Measurements from ENCODE around the gene UPF2.
A peak's percentile ranks its signal among the peaks of the same experiment; 100 is the strongest.
"Not testable (repeated sequence)": the region's sequence is repeated elsewhere in the genome, so short reads cannot be mapped to it uniquely, and the experiment has no call there.

The UPF2 gene

GRCh38 chr10:12042797-12043651 lies at the start of gene UPF2:
Gene UPF2 (minus strand): TSS chr10:12042809. CDS start chr10:12035423, 7,386 bp downstream.
- peak; percentile 99 for DNase-seq

GRCh38 chr10:12091421-12091820 lies 48.8 kb upstream of the UPF2 start:
- DNase-seq, result no peak

DNA sequence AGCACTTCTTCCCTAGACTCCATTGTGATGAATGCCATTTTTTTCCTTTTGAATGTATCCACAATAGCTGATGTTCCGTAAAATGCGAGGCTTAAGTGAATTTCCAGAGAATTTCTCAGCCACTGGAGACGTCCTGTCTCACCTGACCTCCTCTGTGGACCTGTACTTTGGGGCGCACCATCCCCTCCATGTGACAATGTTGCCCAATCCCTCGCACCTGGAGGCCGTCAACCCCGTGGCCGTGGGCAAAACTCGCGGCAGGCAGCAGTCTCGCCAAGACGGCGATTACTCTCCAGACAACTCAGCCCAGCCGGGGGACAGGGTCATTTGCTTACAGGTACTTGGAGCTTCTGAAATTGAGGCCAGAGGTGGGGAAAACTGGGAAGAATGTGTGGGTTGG lies 46.3 kb upstream of the UPF2 start:
- no peak for DNase-seq

- peak; percentile 44 for DNase-seq
These were observed 39.4 kb upstream of the UPF2 start for GRCh38 chr10:12081879-12082557.

DNA sequence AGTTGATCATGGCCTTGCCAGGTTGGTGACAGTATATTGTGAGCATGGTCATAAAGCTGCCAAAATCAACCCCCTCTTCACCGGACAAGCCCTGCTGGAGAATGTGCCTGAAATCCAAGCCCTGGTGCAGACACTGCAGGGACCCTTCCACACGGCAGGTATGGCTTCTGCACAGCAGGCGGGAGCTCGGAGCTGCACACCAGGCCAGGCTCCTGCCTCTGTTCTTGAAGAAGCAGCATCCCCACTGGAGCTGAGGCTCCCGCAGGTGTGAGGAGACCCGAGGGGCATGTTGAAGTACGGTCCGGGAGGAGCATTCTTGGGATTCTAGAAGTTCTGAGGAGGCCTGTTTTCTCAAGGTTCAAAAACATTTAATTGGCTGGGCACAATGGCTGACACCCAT lies 38.9 kb upstream of the UPF2 start:
- DNase-seq, result no peak

DNA sequence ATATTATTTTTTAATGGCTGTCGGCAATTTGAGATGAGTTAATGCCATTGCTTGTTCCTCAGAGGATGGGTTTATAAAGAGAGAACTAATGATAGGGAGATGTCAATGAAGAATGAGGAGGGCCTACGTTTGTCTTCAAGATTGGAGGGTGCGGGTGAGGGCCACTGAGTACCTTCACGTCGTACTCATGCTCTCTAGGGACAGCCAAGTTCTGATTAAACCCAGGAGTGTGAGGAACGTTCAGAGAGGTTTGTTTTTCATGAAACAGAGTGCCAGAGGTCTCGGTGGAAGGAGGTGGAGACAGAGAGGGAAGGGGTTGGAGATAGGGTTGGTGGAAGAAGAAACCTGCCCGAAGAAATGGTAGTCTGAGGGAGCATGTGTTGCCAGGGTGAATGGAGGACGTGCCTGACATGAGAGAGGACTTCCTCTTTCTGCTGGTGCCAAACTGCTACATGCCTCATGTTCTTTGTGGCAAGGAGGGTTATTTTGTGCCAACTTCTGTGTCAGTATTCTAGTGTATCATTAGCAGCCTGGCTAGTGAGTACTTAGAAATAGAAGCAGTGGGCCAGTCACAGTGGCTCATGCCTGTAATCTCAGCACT lies 35.1 kb upstream of the UPF2 start:
- DNase-seq, result no peak

GRCh38 chr10:12073526-12073925 lies 30.9 kb upstream of the UPF2 start:
- no peak for DNase-seq

- not testable (repeated sequence) for DNase-seq
These were observed 28.8 kb upstream of the UPF2 start for GRCh38 chr10:12071441-12071840.

DNA sequence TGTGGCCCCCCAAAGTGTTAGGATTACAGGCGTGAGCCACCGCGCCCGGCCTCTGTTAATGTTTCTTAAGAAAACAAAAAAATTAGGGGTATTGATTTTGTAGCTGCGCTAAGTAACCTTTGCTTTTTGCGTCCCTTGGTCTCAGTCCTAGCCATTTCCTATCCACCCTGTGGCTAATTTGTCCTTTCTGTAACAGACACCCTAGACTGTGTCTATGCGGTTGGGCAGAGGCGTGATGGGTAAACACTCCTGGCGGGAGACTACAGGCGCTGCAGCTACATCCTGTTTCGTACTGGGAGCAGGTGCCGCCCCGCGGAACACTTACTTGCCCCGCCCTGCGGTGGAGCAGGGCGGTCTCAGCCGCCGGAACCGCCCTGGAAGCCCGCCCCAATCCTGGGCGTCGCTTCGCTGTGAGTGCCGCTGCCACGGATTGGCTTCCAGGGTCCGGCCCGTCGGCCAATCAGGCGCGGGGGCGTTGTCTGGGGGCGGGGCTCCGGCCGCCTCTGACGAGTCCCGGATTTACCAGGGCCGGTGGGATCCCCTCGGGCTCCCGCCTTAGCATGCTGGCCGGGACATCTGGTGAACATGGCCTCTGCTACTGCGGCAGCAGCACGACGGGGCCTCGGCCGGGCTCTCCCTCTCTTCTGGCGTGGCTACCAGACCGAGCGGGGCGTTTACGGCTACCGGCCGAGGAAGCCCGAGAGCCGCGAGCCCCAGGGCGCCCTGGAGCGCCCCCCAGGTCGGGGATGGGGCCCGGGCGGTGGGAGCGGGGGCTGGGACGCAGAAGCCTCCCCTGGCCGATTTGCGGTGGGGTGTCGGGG lies 26.1 kb upstream of the UPF2 start, which contains the start of gene DHTKD1:
Gene DHTKD1 (plus strand): TSS at position 506 of the 821 bp plus-strand sequence. CDS start 80 bp downstream, at position 586.
- DNase-seq, result peak; percentile 97

- peak; percentile 82 for DNase-seq
These were observed 24.7 kb upstream of the UPF2 start for GRCh38 chr10:12067336-12067735.

- DNase-seq, result no peak
These were observed 20.8 kb upstream of the UPF2 start for GRCh38 chr10:12063483-12063818.

DNA sequence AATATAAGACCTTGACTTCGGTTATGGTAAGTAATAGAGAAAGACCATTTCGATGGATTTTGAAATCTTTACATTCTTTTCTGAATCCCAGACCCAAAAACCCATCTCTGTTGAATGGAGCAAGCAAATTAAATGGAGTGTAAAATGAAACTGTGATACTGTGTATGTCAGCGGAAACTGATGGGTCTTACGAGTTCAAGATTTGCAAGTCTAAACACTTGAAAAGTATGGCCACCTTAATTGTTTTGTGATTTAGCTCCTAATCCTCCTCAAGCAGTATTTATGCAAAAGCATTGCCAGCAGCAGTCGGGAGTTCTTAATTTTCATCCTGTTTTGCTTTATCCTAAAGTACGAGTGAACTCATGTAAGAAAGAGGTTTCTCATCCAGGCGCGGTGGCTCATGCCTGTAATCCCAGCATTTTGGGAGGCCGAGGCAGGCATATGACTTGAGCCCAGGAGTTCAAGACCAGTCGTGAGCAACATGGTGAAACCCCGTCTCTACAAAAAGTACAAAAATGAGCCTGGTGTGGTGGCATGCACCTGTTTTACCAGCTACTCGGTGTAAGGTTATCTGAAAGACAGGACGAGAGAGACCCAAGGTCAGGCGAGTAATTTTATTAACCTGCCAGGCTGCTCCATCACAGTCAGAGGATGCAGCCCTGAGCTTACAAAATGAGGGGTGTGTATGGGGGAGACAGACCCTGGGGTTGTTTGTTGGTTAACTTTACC lies 20.3 kb upstream of the UPF2 start:
- DNase-seq, result no peak

DNA sequence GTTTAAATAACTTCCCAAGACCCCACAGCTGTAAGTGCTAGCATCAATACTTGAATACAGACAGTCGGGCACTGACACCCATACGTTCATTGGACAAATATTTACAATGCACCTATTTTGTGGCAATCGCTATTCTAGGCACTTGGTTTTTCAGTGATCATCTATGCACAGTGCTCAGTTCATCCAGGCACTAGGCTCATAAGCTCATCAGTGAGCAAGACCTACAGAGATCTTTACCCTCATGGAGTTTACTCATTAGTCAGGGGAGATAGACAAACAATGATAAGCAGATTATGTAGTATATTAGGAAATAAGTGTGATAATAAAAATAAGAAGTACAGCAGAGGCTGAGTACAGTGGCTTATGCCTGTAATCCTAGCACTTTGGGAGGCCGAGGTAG lies 18.5 kb upstream of the UPF2 start:
- DNase-seq, result no peak

GRCh38 chr10:12056748-12057147 lies 14.1 kb upstream of the UPF2 start:
- DNase-seq, result no peak

DNA sequence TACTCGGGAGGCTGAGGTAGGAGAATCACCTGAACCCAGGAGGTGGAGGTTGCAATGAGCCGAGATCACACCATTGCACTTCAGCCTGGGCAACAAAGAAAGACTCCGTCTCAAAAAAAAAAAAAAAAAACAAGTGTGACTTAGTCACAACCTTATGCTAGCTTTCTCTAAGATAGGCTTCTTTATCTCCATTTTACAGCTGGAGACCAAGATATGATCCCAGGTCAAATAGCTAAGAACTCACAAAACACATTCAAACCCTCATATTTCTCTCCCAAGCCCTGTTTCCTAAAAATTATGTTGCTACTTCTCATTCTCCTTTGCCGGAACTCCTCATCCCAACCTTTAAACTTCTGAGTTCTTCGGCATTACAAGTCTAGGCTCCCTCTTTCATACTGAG lies 13.1 kb upstream of the UPF2 start:
- no peak for DNase-seq

DNA sequence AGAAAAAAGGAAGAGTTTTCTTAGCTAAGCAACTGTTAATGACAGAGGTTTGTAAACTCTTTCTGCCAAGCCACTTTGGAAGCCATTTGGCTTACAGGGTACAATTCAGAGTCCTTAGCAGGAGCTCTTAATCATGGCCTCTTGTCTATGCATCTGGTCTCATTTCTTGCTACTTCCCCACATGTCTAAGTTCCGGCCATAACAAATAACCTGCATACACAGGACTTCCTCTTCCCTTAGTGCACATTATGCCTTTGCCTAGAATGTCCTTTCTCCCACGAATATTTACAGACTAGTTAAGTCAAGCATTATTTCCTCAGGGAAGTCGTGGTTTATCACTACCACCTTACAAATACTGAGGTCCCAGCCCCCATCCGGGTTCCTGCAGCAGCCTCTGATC lies 8.6 kb upstream of the UPF2 start:
- no peak for DNase-seq

GRCh38 chr10:12050528-12050927 lies 7.9 kb upstream of the UPF2 start:
- no peak for DNase-seq

GRCh38 chr10:12048547-12048946 lies 5.9 kb upstream of the UPF2 start:
- no peak for DNase-seq

GRCh38 chr10:12045596-12045995 lies 3.0 kb upstream of the UPF2 start:
- DNase-seq, result no peak

GRCh38 chr10:12042409-12042796 lies 206 bp downstream of the UPF2 start:
- peak; percentile 19 for DNase-seq

GRCh38 chr10:12041766-12042408 lies 722 bp downstream of the UPF2 start:
- DNase-seq, result peak; percentile 3

All from fibroblast of upper back skin (primary cell).